Cardiac septum (tissue), 1 donor: ENCODE data around the gene FITM2. TPM values are rescaled to one million over a fixed set of nuclear protein-coding genes. Genes with fewer than 3 reads are reported as not detected.
"Not testable (repeated sequence)": the region's sequence is repeated elsewhere in the genome, so short reads cannot be mapped to it uniquely, and the experiment has no call there.

Experiments used
- DNase-seq: peaks from one replicate; pipeline ENCODE4 v3.0.0-alpha.2; 2020; ENCODE audit warnings: low spot score
- intact Hi-C: fragments of 100-400 bp; cut with DNase I; formaldehyde crosslinking; loops from one replicate; pipeline ENCODE4 v1.14.0; 2022
- total RNA-seq: library from RNA; stranded (reverse); fragmentation: NEBNext Ultra II Directional; extraction: Animal tissue kit (Norgen Biotek cat#: 25700); gene quantifications from one replicate; pipeline ENCODE4 v1.2.1, GENCODE V29; 2021
- donor health status: DM: no; HTN: no; CAD: no.

The FITM2 gene
- total RNA-seq, 1 donor from 2014 or later = 94.0 TPM

GRCh38 chr20:44335675-44336074 lies 24.7 kb upstream of the FITM2 start:
- intact Hi-C loops = no loop called here
- DNase-seq = no peak

- intact Hi-C loops = no loop called here
These were observed 23.7 kb upstream of the FITM2 start for GRCh38 chr20:44334709-44335108.

GRCh38 chr20:44334306-44334705 lies 23.3 kb upstream of the FITM2 start:
- intact Hi-C loops = no loop called here
- no peak for DNase-seq

More at GRCh38 chr20:44334709-44335108, 23.7 kb upstream of the FITM2 start:
- DNase-seq = no peak

- intact Hi-C loops = no loop called here
- DNase-seq = no peak
These were observed 20.2 kb upstream of the FITM2 start for GRCh38 chr20:44331201-44331600.

- intact Hi-C loops = no loop called here
- DNase-seq = no peak
These were observed 17.4 kb upstream of the FITM2 start for GRCh38 chr20:44328428-44328827.

GRCh38 chr20:44327748-44328147 lies 16.7 kb upstream of the FITM2 start:
- intact Hi-C loops, DNase-seq: not testable (repeated sequence)

- intact Hi-C loops = no loop called here
- no peak for DNase-seq
These were observed 15.6 kb upstream of the FITM2 start for GRCh38 chr20:44326391-44327159.

GRCh38 chr20:44324343-44324742 lies 13.3 kb upstream of the FITM2 start:
- intact Hi-C loops = no loop called here

GRCh38 chr20:44319839-44320422 lies 8.9 kb upstream of the FITM2 start:
- intact Hi-C loops = no loop called here
- DNase-seq = no peak

More at GRCh38 chr20:44324343-44324742, 13.3 kb upstream of the FITM2 start:
- DNase-seq = no peak

- no peak for DNase-seq
- intact Hi-C loops = loop anchor here (5.0 kb wide), 1 partner anchor 198 kb away; no protein-coding TSS in a partner anchor
These were observed 3.9 kb upstream of the FITM2 start for GRCh38 chr20:44314870-44315269.

- no peak for DNase-seq
- intact Hi-C loops = loop anchor here (5.0 kb wide), 1 partner anchor 193 kb away; no protein-coding TSS in a partner anchor
These were observed 989 bp downstream of the FITM2 start for GRCh38 chr20:44309763-44310663.

- DNase-seq = no peak
- intact Hi-C loops = no loop called here
These were observed 4.1 kb downstream of the FITM2 start for GRCh38 chr20:44306927-44307326.

- intact Hi-C loops = no loop called here
These were observed 6.6 kb downstream of the FITM2 start for GRCh38 chr20:44304383-44304782.

GRCh38 chr20:44302736-44303135 lies 8.3 kb downstream of the FITM2 start:
- DNase-seq = no peak
- intact Hi-C loops = no loop called here

More at GRCh38 chr20:44304383-44304782, 6.6 kb downstream of the FITM2 start:
- no peak for DNase-seq

GRCh38 chr20:44302026-44302669 lies 8.9 kb downstream of the FITM2 start:
- no peak for DNase-seq
- intact Hi-C loops = no loop called here

- intact Hi-C loops = no loop called here
- no peak for DNase-seq
These were observed 9.7 kb downstream of the FITM2 start for GRCh38 chr20:44301285-44301684.

GRCh38 chr20:44299011-44299535 lies 11.9 kb downstream of the FITM2 start:
- intact Hi-C loops = not testable (repeated sequence)

GRCh38 chr20:44297721-44298120 lies 13.3 kb downstream of the FITM2 start:
- no peak for DNase-seq
- intact Hi-C loops = no loop called here

More at GRCh38 chr20:44299011-44299535, 11.9 kb downstream of the FITM2 start:
- not testable (repeated sequence) for DNase-seq

- intact Hi-C loops = no loop called here
- DNase-seq = no peak
These were observed 15.0 kb downstream of the FITM2 start for GRCh38 chr20:44296011-44296410.
